CD4-positive, alpha-beta T cell treated with Interleukin-10 for 1 hour (primary cell): ENCODE data around the gene FRMD6.
"Not testable (repeated sequence)": the region's sequence is repeated elsewhere in the genome, so short reads cannot be mapped to it uniquely, and the experiment has no call there.

Experiments
- DNase-seq: peaks from one replicate; pipeline ENCODE4 v3.0.0-alpha.2; 2020

The FRMD6 gene

GRCh38 chr14:51633298-51633697, 18.4 kb upstream of the FRMD6 start:
- not testable (repeated sequence) for DNase-seq

GRCh38 chr14:51636109-51636508, 15.6 kb upstream of the FRMD6 start:
- DNase-seq, result no peak

GRCh38 chr14:51638071-51638944, 13.4 kb upstream of the FRMD6 start:
- DNase-seq, result no peak

GRCh38 chr14:51639668-51640316, 11.9 kb upstream of the FRMD6 start:
- DNase-seq, result no peak

GRCh38 chr14:51643140-51643539, 8.6 kb upstream of the FRMD6 start:
- DNase-seq, result no peak

GRCh38 chr14:51644217-51644933, 7.3 kb upstream of the FRMD6 start:
- no peak for DNase-seq

GRCh38 chr14:51648296-51648695, 3.4 kb upstream of the FRMD6 start:
- DNase-seq, result no peak

- DNase-seq, result no peak
Observed at GRCh38 chr14:51650716-51651387, 858 bp upstream of the FRMD6 start.

GRCh38 chr14:51652168-51653078, 713 bp downstream of the FRMD6 start:
- DNase-seq, result no peak

- DNase-seq, result peak; percentile 15
Observed at GRCh38 chr14:51653079-51653774, 1.5 kb downstream of the FRMD6 start.

- DNase-seq, result no peak
Observed at GRCh38 chr14:51653775-51654532, 2.2 kb downstream of the FRMD6 start.

GRCh38 chr14:51654533-51654845, 2.8 kb downstream of the FRMD6 start:
- DNase-seq, result no peak

GRCh38 chr14:51657762-51658161, 6.1 kb downstream of the FRMD6 start:
- DNase-seq, result no peak

- DNase-seq, result no peak
Observed at GRCh38 chr14:51658441-51659173, 6.9 kb downstream of the FRMD6 start.

- no peak for DNase-seq
Observed at GRCh38 chr14:51660741-51661140, 9.0 kb downstream of the FRMD6 start.

- DNase-seq, result no peak
Observed at GRCh38 chr14:51661504-51661903, 9.8 kb downstream of the FRMD6 start.

- DNase-seq, result no peak
Observed at GRCh38 chr14:51663783-51664326, 12.1 kb downstream of the FRMD6 start.

- no peak for DNase-seq
Observed at GRCh38 chr14:51666070-51666469, 14.4 kb downstream of the FRMD6 start.

- no peak for DNase-seq
Observed at GRCh38 chr14:51666826-51667225, 15.1 kb downstream of the FRMD6 start.

GRCh38 chr14:51668870-51669269, 17.2 kb downstream of the FRMD6 start:
- no peak for DNase-seq
